ENCODE data around the gene TMEM39A. TPM values are rescaled to one million over a fixed set of nuclear protein-coding genes. Genes with fewer than 3 reads are reported as not detected.

The TMEM39A gene
- total and polyA plus RNA-seq, 2 donors (not counting 3 experiments of a cell fraction or from before 2014, with no cell fraction given) = 44.6 to 56.0 TPM

GRCh38 chr3:119481079-119481478, 17.7 kb upstream of the TMEM39A start:
- BruUV-seq (replicated peaks) = no TSS peak
- intact Hi-C loops (cut with micrococcal nuclease) (no loop called here), dilution Hi-C loops (cut with MboI; ENCODE audit: extremely low pct_ligation_motif_present, low sequenced_read_pairs) (no loop called here)
- Histone ChIP-seq H3K9me1 (replicated peaks; ENCODE audit: control insufficient read depth, extremely low read depth, insufficient read depth, low read length) (no peaks in the 10 kb centered on the region), H3K9me3 (replicated peaks; ENCODE audit: control insufficient read depth, insufficient read depth, low read length) (no peaks in the 10 kb centered on the region), H3K27ac (ENCODE audit: insufficient read depth, low read depth, low read length) (no peak overlapping the region), H3K9ac (replicated peaks; ENCODE audit: extremely low read depth, insufficient read depth, low read length) (no peak overlapping the region), H3K4me1 (ENCODE audit: control insufficient read depth, extremely low read depth, insufficient read depth, low read length) (no peaks in the 10 kb centered on the region), H3K79me2 (ENCODE audit: control insufficient read depth, insufficient read depth, low read length) (no peaks in the 10 kb centered on the region), H2AFZ (ENCODE audit: low read depth, low read length) (no peak overlapping the region), H4K20me1 (replicated peaks; ENCODE audit: control insufficient read depth, extremely low read depth, insufficient read depth, low read length) (no peaks in the 10 kb centered on the region), H3K4me2 (ENCODE audit: insufficient read depth, low read length) (no peak overlapping the region), H3K27me3 (ENCODE audit: control insufficient read depth in 2 of 2, insufficient read depth in 2 of 2, low read length in 2 of 2) (no peaks in the 10 kb centered on the region), H3K36me3 (ENCODE audit: control insufficient read depth in 2 of 2, extremely low read depth in 1 of 2, insufficient read depth in 2 of 2, low read length in 2 of 2) (peaks cover 6 to 9% of the 10 kb centered on the region in 2 experiments), H3K4me3 (replicated peaks in 1 of 3; ENCODE audit: insufficient read depth in 1 of 3, low read depth in 1 of 3, low read length in 3 of 3) (no peak overlapping the region)
- POLR2A ChIA-PET = interaction anchor here (0.7 kb wide), 1 partner anchor 297 kb away, joined by 3 read pairs; no protein-coding TSS in a partner anchor
- FAIRE-seq (no peak), DNase-seq (ENCODE audit: low read depth, low spot score) (no peak)
- no peak for TF ChIP-seq JUN (IDR thresholded peaks at IDR 0.05; ENCODE audit: borderline replicate concordance, insufficient read depth, insufficient read length, low read depth)
- TF ChIP-seq, protein P1, sequence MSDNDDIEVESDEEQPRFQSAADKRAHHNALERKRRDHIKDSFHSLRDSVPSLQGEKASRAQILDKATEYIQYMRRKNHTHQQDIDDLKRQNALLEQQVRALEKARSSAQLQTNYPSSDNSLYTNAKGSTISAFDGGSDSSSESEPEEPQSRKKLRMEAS (IDR thresholded peaks at IDR 0.05; ENCODE audit: insufficient read depth, insufficient read length) = no peak
- TF ChIP-seq POLR2AphosphoS5 (IDR thresholded peaks at IDR 0.05; ENCODE audit: insufficient read depth, low read depth, low read length) = no peak
- TF ChIP-seq, protein P2, sequence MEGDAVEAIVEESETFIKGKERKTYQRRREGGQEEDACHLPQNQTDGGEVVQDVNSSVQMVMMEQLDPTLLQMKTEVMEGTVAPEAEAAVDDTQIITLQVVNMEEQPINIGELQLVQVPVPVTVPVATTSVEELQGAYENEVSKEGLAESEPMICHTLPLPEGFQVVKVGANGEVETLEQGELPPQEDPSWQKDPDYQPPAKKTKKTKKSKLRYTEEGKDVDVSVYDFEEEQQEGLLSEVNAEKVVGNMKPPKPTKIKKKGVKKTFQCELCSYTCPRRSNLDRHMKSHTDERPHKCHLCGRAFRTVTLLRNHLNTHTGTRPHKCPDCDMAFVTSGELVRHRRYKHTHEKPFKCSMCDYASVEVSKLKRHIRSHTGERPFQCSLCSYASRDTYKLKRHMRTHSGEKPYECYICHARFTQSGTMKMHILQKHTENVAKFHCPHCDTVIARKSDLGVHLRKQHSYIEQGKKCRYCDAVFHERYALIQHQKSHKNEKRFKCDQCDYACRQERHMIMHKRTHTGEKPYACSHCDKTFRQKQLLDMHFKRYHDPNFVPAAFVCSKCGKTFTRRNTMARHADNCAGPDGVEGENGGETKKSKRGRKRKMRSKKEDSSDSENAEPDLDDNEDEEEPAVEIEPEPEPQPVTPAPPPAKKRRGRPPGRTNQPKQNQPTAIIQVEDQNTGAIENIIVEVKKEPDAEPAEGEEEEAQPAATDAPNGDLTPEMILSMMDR (IDR thresholded peaks at IDR 0.05; ENCODE audit: extremely low read depth in 1 of 2, insufficient read depth in 1 of 2, low read depth in 1 of 2, low read length in 2 of 2) = no peak
- TF ChIP-seq EZH2 (IDR thresholded peaks at IDR 0.05; ENCODE audit: borderline replicate concordance, low read depth, low read length, severe bottlenecking) = no peak
- TF ChIP-seq MYC (IDR thresholded peaks at IDR 0.05; ENCODE audit: low read depth, low read length) = no peak
- TF ChIP-seq FOS (IDR thresholded peaks at IDR 0.05; ENCODE audit: borderline replicate concordance, insufficient read depth, low read length) = no peak
- CTCF ChIA-PET = interaction anchor here (0.8 to 2.5 kb wide), 2 partner anchors 17 to 200 kb away, joined by 3 to 7 read pairs; partner anchors contain the start of gene TMEM39A

All from endothelial cell of umbilical vein (primary cell).